Measurements from ENCODE around the gene VSIR. TPM values are rescaled to one million over a fixed set of nuclear protein-coding genes. Genes with fewer than 3 reads are reported as not detected.
A peak's percentile ranks its signal among the peaks of the same experiment; 100 is the strongest.

VSIR gene
- total and polyA plus RNA-seq, 2 donors from 2014 or later: 32.1 to 66.6 TPM

DNA sequence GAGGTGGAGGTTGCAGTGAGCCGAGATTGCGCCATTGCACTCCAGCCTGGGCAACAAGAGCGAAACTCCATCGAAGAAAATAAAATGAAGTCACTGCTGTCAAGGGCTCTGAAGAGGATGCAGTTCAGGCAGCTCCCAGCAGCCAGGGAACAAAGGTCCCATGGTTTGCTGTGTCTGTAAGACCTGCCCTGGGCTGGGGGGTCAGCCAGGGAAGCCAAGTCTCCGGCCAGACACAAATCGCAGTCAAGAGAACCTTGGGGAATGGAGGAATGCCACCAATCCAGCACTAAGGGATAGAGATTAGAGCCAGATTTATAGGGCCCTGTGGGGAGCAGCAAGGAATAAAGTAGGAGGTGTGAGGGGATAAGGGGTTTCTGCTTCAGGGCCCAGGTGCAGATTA is 28.9 kb upstream of the VSIR start:
- H3K4me1 ChIP-seq (ENCODE audit: control insufficient read depth in 2 of 3, insufficient read depth in 2 of 3, low read depth in 1 of 3, low read length in 3 of 3): peaks cover 0 to 2% (median 0%) of the 10 kb centered on the region in 3 donors
- H3K4me3 ChIP-seq (ENCODE audit: low read length in 3 of 3): no peak overlapping the region
- no peak overlapping the region for H3K9ac ChIP-seq (ENCODE audit: low read length in 3 of 3)
- no peak for FAIRE-seq
- intact Hi-C loops (cut with DNase I): no loop called here
- H3K27me3 ChIP-seq (ENCODE audit: control insufficient read depth, insufficient read depth, low read length): no peaks in the 10 kb centered on the region
- H3K9me3 ChIP-seq (ENCODE audit: control insufficient read depth in 2 of 3, insufficient read depth in 1 of 3, low read length in 3 of 3): no peaks in the 10 kb centered on the region
- H3K36me3 ChIP-seq (ENCODE audit: control insufficient read depth in 2 of 3, insufficient read depth in 3 of 3, low read length in 3 of 3): no peaks in the 10 kb centered on the region
- no peak for DNase-seq
- no peak overlapping the region for H3K27ac ChIP-seq (ENCODE audit: low read depth in 2 of 2, low read length in 2 of 2)
- TF ChIP-seq, protein P1, sequence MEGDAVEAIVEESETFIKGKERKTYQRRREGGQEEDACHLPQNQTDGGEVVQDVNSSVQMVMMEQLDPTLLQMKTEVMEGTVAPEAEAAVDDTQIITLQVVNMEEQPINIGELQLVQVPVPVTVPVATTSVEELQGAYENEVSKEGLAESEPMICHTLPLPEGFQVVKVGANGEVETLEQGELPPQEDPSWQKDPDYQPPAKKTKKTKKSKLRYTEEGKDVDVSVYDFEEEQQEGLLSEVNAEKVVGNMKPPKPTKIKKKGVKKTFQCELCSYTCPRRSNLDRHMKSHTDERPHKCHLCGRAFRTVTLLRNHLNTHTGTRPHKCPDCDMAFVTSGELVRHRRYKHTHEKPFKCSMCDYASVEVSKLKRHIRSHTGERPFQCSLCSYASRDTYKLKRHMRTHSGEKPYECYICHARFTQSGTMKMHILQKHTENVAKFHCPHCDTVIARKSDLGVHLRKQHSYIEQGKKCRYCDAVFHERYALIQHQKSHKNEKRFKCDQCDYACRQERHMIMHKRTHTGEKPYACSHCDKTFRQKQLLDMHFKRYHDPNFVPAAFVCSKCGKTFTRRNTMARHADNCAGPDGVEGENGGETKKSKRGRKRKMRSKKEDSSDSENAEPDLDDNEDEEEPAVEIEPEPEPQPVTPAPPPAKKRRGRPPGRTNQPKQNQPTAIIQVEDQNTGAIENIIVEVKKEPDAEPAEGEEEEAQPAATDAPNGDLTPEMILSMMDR (IDR thresholded peaks at IDR 0.05; ENCODE audit: borderline replicate concordance, extremely low read depth, insufficient read depth): no peak

DNA sequence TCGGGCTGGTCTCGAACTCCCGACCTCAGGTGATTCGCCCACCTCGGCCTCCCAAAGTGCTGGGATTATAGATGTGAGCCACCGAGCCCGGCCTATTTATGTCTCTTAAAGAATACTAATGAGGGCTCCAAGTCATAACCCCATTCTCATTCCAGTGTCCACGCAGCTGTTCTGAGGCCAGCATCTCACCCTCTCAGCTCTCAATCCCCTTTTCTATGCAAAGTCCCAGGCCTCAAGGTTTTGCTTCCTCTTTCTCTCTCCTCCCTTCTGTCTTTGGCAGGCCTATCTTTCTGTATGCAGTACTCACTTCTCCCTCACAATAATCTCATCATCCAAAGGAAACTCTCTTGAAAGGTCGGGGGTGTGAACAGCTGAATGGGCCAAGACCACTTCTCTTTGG is 28.0 kb upstream of the VSIR start:
- peaks cover 0 to 2% (median 0%) of the 10 kb centered on the region in 3 donors for H3K4me1 ChIP-seq (ENCODE audit: control insufficient read depth in 2 of 3, insufficient read depth in 2 of 3, low read depth in 1 of 3, low read length in 3 of 3)
- no peak overlapping the region for H3K4me3 ChIP-seq (ENCODE audit: low read length in 3 of 3)
- intact Hi-C loops (cut with DNase I): no loop called here
- FAIRE-seq (no peak), DNase-seq (peak in 1 of 5 donors; percentile 30)
- no peaks in the 10 kb centered on the region for H3K36me3 ChIP-seq (ENCODE audit: control insufficient read depth in 2 of 3, insufficient read depth in 3 of 3, low read length in 3 of 3)
- H3K27me3 ChIP-seq (ENCODE audit: control insufficient read depth, insufficient read depth, low read length): no peaks in the 10 kb centered on the region
- H3K27ac ChIP-seq (ENCODE audit: low read depth in 2 of 2, low read length in 2 of 2): no peak overlapping the region
- no peaks in the 10 kb centered on the region for H3K9me3 ChIP-seq (ENCODE audit: control insufficient read depth in 2 of 3, insufficient read depth in 1 of 3, low read length in 3 of 3)
- TF ChIP-seq, protein P1 (IDR thresholded peaks at IDR 0.05; ENCODE audit: borderline replicate concordance, extremely low read depth, insufficient read depth): no peak
- H3K9ac ChIP-seq (ENCODE audit: low read length in 3 of 3): no peak overlapping the region

DNA sequence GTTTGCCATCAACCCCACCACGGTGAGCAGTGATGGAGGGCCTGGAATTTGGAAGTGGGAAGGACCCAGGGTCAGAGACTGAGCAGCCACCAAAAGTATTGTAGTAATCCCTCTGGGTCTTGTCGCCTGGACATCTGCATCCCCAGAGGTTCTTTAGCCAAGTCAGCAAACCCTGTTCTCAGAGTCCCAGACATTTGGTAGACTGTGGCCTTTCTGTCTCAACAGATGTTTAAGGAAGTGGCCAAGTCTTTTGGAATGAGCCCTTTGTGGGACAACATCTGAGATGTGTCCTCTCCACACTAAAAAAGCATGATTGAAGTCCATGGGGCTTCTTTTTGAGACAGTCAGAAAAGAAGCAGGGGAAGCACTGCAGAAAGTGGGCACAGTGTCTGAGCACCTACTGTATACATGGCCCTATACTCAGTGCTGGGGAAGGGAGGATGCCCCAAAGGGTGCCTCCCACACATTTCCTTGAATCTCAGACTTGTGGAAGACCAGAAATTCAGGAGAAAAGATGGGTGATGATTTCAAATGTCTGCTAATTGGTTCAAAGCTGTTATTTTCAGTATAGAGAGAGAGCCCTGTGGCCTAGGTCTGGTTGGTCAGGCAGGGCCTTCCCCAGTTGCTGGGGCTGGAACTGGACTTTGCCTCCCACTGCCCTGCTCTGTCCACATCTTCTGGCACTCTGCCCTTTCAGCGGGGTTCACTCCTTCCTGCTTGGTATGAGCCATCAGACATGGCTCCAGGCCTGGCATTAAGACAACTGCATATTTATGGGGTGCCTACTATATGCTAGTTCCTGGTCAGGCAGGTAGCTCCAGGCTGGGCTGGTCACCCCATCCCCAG is 26.5 kb upstream of the VSIR start:
- Histone ChIP-seq H3K9me3 (ENCODE audit: control insufficient read depth in 2 of 3, insufficient read depth in 1 of 3, low read length in 3 of 3) (no peaks in the 10 kb centered on the region), H3K27me3 (ENCODE audit: control insufficient read depth, insufficient read depth, low read length) (no peaks in the 10 kb centered on the region), H3K36me3 (ENCODE audit: control insufficient read depth in 2 of 3, insufficient read depth in 3 of 3, low read length in 3 of 3) (no peaks in the 10 kb centered on the region), H3K4me1 (ENCODE audit: control insufficient read depth in 2 of 3, insufficient read depth in 2 of 3, low read depth in 1 of 3, low read length in 3 of 3) (no peaks in the 10 kb centered on the region), H3K4me3 (ENCODE audit: low read length in 3 of 3) (no peak overlapping the region), H3K9ac (ENCODE audit: low read length in 3 of 3) (no peak overlapping the region), H3K27ac (ENCODE audit: low read depth in 2 of 2, low read length in 2 of 2) (no peak overlapping the region)
- DNase-seq: peak in 1 of 5 donors; percentile 53
- peak; percentile 8 for FAIRE-seq
- TF ChIP-seq, protein P1 (IDR thresholded peaks at IDR 0.05; ENCODE audit: borderline replicate concordance, extremely low read depth, insufficient read depth): no peak
- intact Hi-C loops (cut with DNase I): no loop called here

Data from kidney (tissue), 14 donors.